UCSD-AML1 (cell line): ENCODE measurements around the gene LAMC1.

Source experiments
- DNase-seq: peaks from one replicate; lab custom pipeline; 2025; ENCODE audit not compliant: unreplicated experiment; lab: John Stamatoyannopoulos, UW

The LAMC1 gene

GRCh38 chr1:183180634-183181056 lies 157.4 kb downstream of the LAMC1 start:
- peak; percentile 12 for DNase-seq

GRCh38 chr1:183185941-183186490 lies 162.8 kb downstream of the LAMC1 start, which contains the start of gene LAMC2:
LAMC2 (plus strand) TSS chr1:183186264; CDS start chr1:183186353, 89 bp downstream.
- DNase-seq, result no peak

- no peak for DNase-seq
These were observed 163.6 kb downstream of the LAMC1 start for GRCh38 chr1:183186841-183187240.

GRCh38 chr1:183188240-183188639 lies 165.0 kb downstream of the LAMC1 start:
- no peak for DNase-seq

- DNase-seq, result no peak
These were observed 168.6 kb downstream of the LAMC1 start for GRCh38 chr1:183191833-183192232.

- DNase-seq, result no peak
These were observed 170.8 kb downstream of the LAMC1 start for GRCh38 chr1:183193963-183194525.

GRCh38 chr1:183194527-183195141 lies 171.4 kb downstream of the LAMC1 start:
- DNase-seq, result no peak

- no peak for DNase-seq
These were observed 171.9 kb downstream of the LAMC1 start for GRCh38 chr1:183195142-183195574.
